HEK293 (cell line): ENCODE measurements around the gene FOXO1.

Source experiments
- BCL11A ChIP-seq: fragments of 450-650 bp; formaldehyde crosslinking; IDR thresholded peaks from 2 replicates; pipeline ENCODE4 v1.5.1; 2016; ENCODE audit warnings: low read depth, missing biosample characterization, missing genetic modification characterization
- ZBTB7A ChIP-seq: fragments of 450-650 bp; formaldehyde crosslinking; IDR thresholded peaks from 2 replicates; pipeline ENCODE4 v1.5.1; 2016; ENCODE audit warnings: low read depth, missing biosample characterization, missing genetic modification characterization
- ZIC2 ChIP-seq: fragments of 450-650 bp; formaldehyde crosslinking; IDR thresholded peaks from 2 replicates; pipeline ENCODE4 v1.5.1; 2016; ENCODE audit warnings: missing biosample characterization, missing genetic modification characterization
- ZNF24 ChIP-seq: fragments of 450-650 bp; formaldehyde crosslinking; IDR thresholded peaks from 2 replicates; pipeline ENCODE4 v1.5.1; 2016; ENCODE audit warnings: missing biosample characterization, missing genetic modification characterization
- ZNF350 ChIP-seq: fragments of 450-650 bp; formaldehyde crosslinking; IDR thresholded peaks from 2 replicates; pipeline ENCODE4 v1.5.0; 2017; ENCODE audit warnings: missing biosample characterization, mild to moderate bottlenecking, missing genetic modification characterization
- ZNF416 ChIP-seq: fragments of 450-650 bp; formaldehyde crosslinking; IDR thresholded peaks from 2 replicates; pipeline ENCODE4 v1.5.1; 2016; ENCODE audit warnings: missing biosample characterization, missing genetic modification characterization
- ZNF558 ChIP-seq: fragments of 450-650 bp; formaldehyde crosslinking; IDR thresholded peaks from 2 replicates; pipeline ENCODE4 v1.5.1; 2016; ENCODE audit warnings: missing biosample characterization, missing genetic modification characterization
- TF ChIP-seq, protein P1 (sequence below): fragments of 450-650 bp; formaldehyde crosslinking; IDR thresholded peaks from 2 replicates; pipeline ENCODE4 v1.5.1; 2016; ENCODE audit warnings: missing biosample characterization, missing genetic modification characterization
- TF ChIP-seq, protein P2 (sequence below): fragments of 450-650 bp; formaldehyde crosslinking; IDR thresholded peaks from 2 replicates; pipeline ENCODE4 v1.5.1; 2017; ENCODE audit warnings: missing biosample characterization, missing genetic modification characterization

DNA sequence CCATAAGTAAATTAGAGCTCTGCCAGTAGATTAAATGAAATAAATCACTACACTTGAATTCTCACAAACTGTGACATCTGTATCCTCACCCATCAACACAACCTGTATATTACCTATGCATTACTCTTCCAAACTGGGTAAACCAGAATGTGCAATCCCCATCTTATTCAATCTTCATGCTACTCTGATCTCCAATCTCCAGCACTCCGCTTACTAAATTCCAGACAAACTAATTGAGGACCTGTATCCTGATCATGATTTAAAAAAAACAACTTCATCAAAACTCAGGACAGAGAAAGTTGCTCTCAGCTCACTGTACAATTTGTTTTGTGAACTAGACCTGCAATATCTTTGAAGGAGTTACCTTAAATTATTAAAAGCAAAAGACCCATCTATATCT lies 74.4 kb downstream of the FOXO1 start:
- TF ChIP-seq ZIC2 (tag by site-specific recombination) = no peak
- no peak for TF ChIP-seq BCL11A
- no peak for TF ChIP-seq ZNF558 (tag by site-specific recombination)
- TF ChIP-seq, protein P1, sequence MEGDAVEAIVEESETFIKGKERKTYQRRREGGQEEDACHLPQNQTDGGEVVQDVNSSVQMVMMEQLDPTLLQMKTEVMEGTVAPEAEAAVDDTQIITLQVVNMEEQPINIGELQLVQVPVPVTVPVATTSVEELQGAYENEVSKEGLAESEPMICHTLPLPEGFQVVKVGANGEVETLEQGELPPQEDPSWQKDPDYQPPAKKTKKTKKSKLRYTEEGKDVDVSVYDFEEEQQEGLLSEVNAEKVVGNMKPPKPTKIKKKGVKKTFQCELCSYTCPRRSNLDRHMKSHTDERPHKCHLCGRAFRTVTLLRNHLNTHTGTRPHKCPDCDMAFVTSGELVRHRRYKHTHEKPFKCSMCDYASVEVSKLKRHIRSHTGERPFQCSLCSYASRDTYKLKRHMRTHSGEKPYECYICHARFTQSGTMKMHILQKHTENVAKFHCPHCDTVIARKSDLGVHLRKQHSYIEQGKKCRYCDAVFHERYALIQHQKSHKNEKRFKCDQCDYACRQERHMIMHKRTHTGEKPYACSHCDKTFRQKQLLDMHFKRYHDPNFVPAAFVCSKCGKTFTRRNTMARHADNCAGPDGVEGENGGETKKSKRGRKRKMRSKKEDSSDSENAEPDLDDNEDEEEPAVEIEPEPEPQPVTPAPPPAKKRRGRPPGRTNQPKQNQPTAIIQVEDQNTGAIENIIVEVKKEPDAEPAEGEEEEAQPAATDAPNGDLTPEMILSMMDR (tag by site-specific recombination) = no peak
- no peak for TF ChIP-seq ZNF24
- TF ChIP-seq, protein P2, sequence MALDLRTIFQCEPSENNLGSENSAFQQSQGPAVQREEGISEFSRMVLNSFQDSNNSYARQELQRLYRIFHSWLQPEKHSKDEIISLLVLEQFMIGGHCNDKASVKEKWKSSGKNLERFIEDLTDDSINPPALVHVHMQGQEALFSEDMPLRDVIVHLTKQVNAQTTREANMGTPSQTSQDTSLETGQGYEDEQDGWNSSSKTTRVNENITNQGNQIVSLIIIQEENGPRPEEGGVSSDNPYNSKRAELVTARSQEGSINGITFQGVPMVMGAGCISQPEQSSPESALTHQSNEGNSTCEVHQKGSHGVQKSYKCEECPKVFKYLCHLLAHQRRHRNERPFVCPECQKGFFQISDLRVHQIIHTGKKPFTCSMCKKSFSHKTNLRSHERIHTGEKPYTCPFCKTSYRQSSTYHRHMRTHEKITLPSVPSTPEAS = no peak
- TF ChIP-seq ZBTB7A (tag by site-specific recombination) = no peak
- no peak for TF ChIP-seq ZNF350 (tag by site-specific recombination)
- no peak for TF ChIP-seq ZNF416 (tag by site-specific recombination)
